Hematopoietic multipotent progenitor cell treated with erythropoietin and hydrocortisone succinate and interleukin-3 and kit ligand, for 17 days (in vitro differentiated cells): ENCODE data around the gene RNU5D-1.
"Not testable (repeated sequence)": the region's sequence is repeated elsewhere in the genome, so short reads cannot be mapped to it uniquely, and the experiment has no call there.

Experiments
- DNase-seq: peaks from one replicate; pipeline ENCODE4 v3.0.0-alpha.2; 2015; ENCODE audit warnings: low spot score

The RNU5D-1 gene

GRCh38 chr1:44699375-44699774 lies 31.6 kb downstream of the RNU5D-1 start:
- not testable (repeated sequence) for DNase-seq

GRCh38 chr1:44698138-44698537 lies 32.8 kb downstream of the RNU5D-1 start:
- no peak for DNase-seq

DNA sequence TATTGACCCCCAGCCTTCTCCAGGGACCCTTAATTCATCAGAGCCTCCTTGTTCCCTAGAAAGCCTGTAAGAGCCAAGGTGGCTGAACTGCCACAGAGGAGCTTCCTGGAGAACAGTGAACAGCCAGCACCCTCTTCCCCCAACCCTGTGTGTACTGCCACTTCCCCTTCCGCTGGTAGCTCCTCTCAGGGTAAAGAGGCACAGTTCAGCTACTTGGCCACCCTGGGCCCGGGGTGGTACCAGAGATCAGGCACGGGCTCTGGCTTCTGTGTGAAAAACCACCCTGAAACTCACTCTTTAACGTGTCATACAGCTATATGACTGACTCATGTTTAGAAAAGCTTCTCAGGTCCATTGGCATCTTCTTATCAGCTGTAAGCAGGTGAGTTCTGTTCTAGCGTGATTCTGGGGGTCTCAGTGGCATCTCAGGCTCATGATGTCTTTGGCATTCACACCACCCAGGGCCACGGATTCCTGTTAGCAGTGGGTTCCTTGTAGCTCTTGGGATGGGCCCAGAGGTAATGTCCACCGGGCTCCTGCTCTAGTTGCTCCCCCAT lies 34.1 kb downstream of the RNU5D-1 start:
- no peak for DNase-seq

GRCh38 chr1:44696101-44696500 lies 34.9 kb downstream of the RNU5D-1 start:
- DNase-seq, result no peak

DNA sequence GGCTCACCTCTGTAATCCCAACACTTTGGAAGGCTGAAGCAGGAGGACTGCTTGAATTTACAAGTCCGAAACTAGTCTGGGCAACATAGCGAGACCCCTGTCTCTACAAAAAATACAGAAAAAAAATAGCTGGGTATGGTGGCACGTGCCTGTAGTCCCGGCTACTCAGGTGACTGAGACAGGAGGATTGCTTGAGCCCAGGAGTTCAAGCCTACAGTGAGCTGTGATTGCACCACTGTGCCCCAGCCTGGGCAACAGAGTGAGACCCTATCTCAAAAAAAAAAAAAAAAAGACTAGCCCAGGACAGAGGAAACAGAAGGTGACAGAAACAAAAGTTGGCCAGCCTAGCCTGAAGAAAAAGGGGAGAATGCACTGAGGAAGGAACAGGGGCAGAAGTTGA lies 35.3 kb downstream of the RNU5D-1 start:
- no peak for DNase-seq

DNA sequence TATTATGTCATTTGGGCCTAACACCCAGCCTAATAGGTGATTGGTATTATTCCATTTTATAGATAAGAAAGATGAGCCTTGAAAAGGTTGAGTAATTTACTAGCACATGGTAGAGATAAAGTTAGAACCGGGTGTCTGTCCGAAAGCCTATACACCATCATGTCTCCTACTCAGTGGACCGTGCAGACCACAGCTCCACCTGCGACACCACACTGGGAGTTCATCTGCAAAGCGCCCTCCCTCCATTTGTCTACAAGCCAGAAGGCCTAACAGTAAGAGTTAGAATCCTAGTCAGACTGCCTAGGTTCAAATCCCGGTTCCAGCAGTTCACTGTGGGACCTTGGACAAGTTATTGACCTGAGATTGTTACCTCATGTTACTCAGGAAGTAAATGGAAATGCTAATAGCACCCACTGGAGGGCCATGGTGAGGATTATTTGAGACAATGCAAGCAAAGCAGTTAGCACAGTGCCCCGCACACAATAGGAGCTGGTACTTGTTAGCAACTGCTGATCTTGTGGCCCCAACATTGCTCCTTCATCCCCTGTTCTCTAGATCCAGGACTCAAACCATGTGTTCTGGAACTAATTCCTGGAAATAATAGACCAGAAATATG lies 36.0 kb downstream of the RNU5D-1 start:
- no peak for DNase-seq

GRCh38 chr1:44693900-44694299 lies 37.1 kb downstream of the RNU5D-1 start:
- DNase-seq, result no peak

DNA sequence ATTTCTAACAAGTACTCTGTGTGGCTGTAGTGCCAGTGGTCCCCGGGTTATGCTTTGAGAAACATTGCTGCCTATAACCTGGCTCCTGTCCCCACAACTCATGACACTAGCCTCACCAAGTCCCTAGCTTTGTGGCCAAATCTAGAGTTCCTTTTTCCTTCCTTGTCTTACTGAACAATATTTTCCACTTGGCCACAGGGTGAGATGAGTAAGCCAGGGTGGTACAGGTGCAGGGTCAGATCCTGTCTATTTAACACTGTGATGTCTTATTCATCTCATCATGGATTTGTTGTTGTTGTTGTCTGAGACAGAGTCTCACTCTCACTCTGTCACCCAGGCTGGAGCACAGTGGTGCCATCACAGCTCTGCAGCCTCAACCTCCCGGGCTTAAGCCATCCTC lies 37.8 kb downstream of the RNU5D-1 start:
- no peak for DNase-seq

DNA sequence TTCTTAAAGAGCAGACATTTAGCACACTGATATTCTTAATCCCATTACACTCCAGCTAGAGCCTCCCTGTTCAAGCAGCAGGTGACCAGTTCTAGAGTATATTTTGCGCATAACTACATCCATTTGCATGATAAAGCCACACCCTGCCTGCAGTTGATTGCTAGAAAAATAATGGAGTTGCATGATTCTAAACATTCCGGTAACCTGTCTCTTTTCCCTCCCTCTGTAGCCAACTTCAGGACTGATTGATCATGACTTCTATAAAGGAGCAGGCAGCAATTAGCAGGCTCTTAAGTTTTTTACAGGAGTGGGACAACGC lies 41.6 kb downstream of the RNU5D-1 start:
- no peak for DNase-seq

DNA sequence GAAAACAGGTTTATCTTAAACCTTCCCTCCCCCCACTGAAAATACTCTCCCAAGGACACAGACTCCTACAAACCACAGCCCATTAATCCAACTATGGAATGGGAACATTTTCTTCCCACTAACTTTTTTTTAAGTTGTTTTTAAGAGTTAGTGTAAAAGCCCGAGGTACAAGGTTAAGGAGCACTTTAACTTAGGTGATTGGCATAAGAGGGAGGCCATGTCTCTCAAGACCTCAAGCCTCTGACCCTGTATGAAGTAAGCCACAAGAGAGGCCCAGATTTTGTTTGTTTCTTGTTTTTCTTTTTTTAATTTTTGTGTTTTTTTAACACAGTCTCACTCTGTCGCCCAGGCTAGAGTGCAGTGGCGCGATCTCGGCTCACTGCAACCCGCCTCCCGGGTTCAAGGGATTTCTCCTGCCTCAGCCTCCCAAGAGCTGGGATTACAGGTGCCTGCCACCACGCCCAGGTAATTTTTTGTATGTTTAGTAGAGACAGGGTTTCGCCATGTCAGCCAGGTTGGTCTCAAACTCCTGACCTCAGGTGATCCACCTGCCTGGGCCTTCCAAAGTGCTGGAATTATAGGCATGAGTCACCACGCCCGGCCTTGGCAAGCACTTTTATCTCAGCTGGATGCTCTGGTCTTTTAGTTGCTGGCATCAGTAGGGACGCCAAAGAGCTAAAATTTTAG lies 42.1 kb downstream of the RNU5D-1 start:
- no peak for DNase-seq

GRCh38 chr1:44685881-44686280 lies 45.1 kb downstream of the RNU5D-1 start:
- no peak for DNase-seq

- DNase-seq, result no peak
Observed at GRCh38 chr1:44685218-44685617, 45.8 kb downstream of the RNU5D-1 start.

DNA sequence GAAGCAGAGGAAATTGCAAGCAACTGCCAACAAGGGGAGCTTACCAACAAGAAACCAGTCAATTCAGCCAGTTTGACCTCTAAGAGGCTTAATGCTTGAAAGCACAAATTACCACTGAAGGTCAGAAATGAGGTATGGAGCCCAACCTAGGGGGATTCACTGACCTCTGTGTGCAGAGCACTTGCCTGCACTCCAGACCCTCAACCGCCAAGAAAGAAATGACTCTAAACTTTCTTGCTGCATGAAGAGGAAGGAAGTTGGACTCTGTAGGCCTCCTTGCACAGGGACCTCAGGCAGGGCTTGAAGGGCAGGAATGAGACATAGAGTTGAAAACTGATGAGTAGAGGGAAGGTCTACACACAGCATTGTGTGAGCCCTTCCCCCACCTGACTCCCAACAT lies 46.4 kb downstream of the RNU5D-1 start:
- DNase-seq, result no peak

- no peak for DNase-seq
Observed at GRCh38 chr1:44682883-44683265, 48.1 kb downstream of the RNU5D-1 start.

GRCh38 chr1:44681905-44682882 lies 48.8 kb downstream of the RNU5D-1 start:
- no peak for DNase-seq
